ENCODE data around the gene FOXO3B.
A peak's percentile ranks its signal among the peaks of the same experiment; 100 is the strongest.
"Not testable (repeated sequence)": the region's sequence is repeated elsewhere in the genome, so short reads cannot be mapped to it uniquely, and the experiment has no call there.

The FOXO3B gene

DNA sequence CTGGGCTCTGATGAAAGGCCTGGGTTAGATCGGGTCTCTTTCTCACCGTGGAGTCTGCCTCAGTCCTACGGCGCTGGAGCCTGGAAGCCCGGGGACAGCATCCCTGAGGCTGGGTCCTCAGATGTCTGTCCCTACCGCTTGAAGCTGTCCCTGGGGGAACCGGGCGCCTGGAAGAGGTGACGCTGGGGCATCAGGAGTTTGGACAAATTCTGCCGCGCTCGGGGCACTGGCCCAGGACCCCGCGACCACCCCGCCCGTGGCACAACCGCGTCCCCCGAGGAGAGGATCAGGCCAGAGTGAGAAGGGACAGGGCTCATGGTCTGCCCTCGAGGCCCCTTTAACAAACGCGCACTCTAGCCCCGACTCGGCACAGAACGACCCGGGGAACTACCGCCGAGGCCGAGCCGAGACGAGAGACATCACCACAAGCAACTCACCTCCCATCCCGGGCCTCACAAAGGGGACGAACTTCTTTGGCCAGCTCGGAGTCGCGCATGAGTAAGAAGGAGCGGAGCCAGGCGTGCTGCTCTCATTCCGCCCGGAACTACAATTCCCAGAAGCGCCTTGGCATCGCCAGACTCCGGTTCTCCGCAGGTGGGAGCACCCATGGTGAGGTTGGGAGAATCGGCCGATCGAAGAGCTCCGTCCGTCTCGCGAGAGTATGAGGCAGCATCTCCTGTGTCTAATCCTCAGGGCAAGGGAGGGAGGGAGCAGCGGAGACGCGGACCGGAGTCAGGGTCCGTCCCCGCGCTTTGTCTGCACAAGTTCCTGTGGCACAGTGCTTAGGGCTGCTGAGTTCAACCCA lies at the start of gene FOXO3B:
TSS of gene FOXO3B (minus strand) at position 548 of the 805 bp plus-strand sequence. CDS start 663 bp downstream, outside the sequence.
- peak; percentile 57 to 66 for DNase-seq (ENCODE audit: low read depth in 2 of 2)

GRCh38 chr17:18723509-18723908 lies 41.4 kb upstream of the FOXO3B start:
- not testable (repeated sequence) for DNase-seq (ENCODE audit: low read depth in 2 of 2)

DNA sequence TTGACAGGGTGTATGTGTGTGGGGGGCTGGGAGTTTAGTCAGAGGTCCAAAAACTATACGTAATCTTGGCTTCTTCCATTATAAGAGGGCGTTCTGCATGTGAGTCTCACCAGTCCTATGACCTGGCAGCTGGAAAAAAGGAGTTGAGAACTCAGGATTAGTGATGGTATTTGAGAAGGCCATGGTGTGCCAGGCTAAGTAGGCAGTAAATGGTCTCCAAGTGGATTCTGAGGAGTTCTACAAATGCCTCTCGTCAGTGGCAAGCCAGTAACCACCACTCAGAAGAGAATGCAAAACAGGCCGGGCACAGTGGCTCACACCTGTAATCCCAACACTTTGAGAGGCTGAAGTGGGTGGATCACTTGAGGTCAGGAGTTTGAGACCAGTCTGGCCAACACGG lies 40.5 kb upstream of the FOXO3B start:
- DNase-seq (ENCODE audit: low read depth in 2 of 2) = not testable (repeated sequence)

DNA sequence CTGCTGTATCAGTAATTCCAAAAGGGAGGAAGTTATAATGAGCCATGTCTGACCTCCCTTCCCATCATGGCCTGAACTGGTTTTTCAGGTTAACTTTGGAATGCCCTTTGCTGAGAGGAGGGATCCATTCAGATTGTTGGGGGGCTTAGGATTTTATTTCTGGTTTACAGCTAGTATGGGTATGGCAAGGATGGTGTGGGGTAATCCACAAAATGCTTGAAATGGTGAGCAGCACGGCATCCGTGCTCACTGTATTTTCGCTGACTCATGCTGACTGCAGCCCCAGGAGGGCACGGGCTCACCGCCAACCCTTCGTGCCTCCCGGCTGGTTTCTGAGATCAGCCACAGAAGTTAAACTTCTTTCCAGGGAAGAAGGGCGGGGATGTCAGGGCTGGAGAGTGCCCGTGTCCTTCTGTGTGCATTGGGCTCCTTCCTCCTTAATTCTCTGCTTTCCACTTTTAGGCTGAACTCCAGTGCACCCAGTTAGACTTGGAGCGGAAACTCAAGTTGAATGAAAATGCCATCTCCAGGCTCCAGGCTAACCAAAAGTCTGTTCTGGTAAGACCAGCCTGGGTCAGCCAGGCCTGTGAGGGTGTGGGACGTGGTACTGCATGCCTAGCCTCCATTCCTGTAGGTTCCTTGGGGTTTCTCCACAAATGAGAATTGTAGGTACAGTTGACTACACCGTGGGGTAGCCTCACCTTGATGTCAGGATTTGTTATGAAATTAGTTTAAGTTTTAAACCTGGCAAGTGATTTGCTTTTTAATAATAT lies 39.8 kb upstream of the FOXO3B start:
- DNase-seq (ENCODE audit: low read depth in 2 of 2) = not testable (repeated sequence)

DNA sequence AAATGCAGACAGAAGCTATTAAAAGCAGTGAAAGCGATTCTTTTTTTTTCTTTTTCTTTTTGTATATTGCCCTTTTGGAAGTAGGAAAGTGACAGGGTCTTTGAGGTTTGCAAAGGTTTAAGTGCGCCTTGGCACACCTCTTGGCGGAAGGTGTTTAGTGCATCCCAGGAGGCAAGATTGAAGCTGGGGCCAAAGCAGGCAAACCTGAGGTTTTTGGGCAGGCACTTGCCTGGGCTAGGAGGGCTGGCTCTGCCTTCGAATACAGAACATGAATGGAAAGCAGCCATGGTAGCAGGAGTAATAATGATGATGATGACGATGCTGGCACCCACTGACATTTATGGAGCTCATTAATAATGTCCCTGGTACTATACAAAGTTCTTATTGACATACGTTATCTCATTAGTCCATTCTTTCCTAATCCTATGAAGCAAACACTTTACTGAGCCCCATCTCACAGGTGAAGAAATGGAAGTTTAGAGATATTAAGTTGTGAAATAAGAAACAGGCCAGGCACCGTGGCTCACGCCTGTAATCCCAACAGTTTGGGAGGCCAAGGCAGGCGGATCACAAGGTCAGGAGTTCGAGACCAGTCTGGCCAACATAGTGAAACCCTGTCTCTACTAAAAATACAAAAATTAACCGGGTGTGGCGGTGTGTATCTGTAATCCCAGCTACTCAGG lies 37.5 kb upstream of the FOXO3B start:
- DNase-seq (ENCODE audit: low read depth in 2 of 2) = not testable (repeated sequence)

DNA sequence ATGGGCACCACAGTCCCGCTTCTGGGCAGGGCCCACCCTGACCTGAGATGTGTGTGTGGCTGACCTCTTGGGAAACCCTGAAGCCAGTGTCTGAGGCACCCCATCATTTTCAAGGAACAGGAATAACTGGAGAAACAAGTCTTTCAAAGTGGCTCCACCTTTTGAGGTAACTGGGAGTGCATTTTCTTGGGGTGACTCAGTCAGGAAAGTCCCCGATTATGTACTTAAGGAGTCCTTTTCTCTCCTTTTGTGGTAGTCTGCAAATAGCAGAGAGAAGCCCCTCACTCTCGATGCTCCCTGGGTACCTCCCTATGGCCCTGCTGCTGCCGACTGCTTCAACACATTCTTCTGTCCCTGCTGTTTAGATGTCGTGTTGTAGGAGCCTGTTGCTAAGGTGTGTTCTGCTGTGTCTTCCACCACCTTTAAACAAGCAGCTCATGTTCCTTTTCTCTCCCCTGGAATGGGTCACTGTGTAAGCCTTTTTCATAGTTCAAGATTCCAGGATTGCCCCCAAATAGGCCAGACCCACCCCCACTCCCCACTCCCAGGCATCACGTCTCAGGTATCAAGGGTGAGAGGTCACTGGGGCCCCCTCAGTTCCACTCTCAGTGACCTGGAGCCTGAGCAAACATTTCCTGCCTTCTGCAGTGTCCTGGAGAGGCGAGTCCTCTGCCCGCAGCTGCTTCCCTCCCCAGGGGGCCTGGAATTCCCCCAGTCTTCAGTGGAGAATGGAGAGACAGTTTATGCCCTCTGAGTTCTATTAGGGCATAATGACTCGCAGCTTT lies 36.7 kb upstream of the FOXO3B start:
- DNase-seq (ENCODE audit: low read depth in 2 of 2) = not testable (repeated sequence)

DNA sequence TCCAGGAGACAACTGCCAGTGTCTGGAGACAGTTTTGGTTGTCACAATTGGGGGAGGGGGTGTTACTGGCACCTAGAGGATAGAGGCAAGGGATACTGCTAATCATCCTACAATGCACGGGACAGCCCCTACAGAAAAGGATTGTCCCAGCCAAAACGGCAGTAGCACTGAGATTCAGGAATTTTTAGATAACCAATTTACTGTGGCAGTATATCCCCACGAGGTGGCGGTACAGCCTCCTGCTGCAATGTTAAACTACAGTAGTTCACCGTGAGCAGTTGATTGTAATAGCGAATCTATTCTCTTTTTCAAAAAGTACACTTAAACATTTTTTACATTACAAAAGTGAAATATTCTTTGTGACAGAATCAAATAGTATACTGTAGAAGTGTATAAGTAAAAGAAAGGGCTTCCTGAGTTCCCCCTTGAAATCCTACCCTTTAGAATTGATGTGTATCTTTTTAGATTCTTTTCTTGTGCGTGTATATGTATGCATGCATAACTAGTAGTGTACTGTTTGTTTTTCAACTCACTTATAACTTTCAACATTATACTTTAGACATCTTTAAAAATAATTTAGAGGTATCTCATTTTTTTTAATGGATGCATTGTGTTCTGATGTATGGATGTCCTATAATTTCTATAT lies 30.4 kb upstream of the FOXO3B start:
- peak; percentile 36 to 47 for DNase-seq (ENCODE audit: low read depth in 2 of 2)

DNA sequence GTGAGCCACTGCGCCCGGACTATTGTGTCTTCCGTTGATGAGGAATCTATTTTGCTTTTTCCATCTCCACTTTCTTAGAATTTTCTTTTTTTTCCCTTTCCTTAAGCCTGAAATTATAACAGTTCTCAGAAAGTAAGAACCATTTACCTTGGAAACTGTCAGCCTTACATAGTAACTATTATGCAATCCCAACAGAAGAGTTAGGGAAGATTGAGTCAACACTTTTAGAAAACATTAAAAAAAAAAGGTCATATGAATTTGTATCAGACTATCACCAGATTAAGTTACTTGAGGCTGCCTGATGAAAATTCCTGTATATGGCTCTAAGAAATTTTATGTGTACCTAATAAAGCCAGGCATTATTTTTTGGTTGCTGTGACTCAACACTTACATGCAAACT lies 26.1 kb upstream of the FOXO3B start:
- not testable (repeated sequence) for DNase-seq (ENCODE audit: low read depth in 2 of 2)

GRCh38 chr17:18705955-18706354 lies 23.8 kb upstream of the FOXO3B start:
- DNase-seq (ENCODE audit: low read depth in 2 of 2) = not testable (repeated sequence)

DNA sequence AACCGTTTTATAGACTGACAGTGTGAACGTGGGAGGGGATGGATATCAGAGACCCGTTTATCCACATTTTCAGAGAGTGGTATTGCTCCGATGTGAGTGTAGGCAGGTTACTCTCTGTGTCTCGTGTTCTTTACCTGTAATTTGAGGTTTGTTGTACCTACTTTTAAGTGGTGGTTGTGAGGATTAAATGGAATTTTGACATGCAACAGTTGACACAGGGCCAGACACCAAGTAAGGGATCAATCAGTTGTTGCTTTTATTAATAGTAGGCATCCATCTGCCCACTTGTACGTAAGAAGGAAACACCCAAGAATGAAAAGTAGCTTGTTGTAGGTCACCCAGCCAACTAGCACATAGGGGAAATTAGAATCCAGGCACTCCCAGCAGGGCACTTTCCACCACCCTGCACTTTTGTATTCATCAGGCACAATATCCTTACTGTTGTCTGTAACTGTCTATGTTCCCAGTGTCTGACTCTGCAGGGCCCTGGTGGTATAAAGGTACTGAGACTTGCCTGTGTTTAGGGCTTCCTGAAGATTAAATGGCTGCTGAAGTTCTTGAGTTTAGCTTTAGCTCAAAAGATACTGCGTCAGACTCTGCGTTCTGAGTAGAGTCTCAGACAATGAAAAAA lies 16.5 kb upstream of the FOXO3B start:
- DNase-seq (ENCODE audit: low read depth in 2 of 2) = not testable (repeated sequence)

DNA sequence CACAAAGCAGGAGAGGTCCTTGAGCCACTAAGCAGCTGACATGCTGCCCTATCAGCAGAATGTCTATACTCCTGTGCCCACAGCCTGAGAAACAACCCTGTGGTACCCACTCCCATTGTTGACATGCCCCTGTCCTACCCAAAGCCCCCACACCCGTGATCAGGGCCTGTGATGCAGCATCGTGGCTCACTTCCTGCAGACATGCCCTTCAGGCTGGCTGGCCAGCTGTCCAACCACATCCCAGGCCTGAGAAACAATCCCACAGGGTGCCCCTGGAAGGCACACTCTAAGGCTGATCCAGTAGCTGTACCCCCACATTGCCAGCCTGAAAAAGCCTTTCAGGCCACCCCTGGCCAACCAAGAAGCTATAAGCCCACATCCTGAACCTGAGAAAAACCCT lies 13.0 kb upstream of the FOXO3B start:
- DNase-seq (ENCODE audit: low read depth in 2 of 2) = not testable (repeated sequence)

DNA sequence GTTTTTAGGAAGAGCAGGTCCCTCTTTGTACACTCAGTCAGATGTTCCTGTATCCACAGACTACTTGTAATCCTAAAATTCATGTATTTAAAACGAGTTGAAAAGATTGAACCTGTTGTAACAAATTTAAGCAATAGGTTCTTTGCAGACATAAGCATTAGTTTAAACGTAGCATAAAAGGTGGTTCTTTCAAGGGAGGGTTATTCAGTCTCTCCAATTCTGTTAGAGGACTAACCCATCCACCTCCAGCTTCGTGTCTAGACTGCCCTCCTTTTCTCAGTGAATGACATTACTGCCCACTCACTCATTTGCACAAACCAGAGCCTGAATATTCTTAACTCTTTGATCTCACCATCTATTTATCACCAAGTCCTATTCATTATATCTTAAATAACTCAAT lies 554 bp upstream of the FOXO3B start:
- DNase-seq (ENCODE audit: low read depth in 2 of 2) = not testable (repeated sequence)

DNA sequence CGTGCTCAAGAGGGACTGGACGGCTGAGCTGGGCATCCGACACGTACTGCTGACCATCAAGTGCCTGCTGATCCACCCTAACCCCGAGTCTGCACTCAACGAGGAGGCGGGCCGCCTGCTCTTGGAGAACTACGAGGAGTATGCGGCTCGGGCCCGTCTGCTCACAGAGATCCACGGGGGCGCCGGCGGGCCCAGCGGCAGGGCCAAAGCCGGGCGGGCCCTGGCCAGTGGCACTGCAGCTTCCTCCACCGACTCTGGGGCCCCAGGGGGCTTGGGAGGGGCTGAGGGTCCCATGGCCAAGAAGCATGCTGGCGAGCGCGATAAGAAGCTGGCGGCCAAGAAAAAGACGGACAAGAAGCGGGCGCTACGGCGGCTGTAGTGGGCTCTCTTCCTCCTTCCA lies 4.7 kb downstream of the FOXO3B start:
- not testable (repeated sequence) for DNase-seq (ENCODE audit: low read depth in 2 of 2)

- not testable (repeated sequence) for DNase-seq (ENCODE audit: low read depth in 2 of 2)
Observed at GRCh38 chr17:18676928-18677327, 5.2 kb downstream of the FOXO3B start.

DNA sequence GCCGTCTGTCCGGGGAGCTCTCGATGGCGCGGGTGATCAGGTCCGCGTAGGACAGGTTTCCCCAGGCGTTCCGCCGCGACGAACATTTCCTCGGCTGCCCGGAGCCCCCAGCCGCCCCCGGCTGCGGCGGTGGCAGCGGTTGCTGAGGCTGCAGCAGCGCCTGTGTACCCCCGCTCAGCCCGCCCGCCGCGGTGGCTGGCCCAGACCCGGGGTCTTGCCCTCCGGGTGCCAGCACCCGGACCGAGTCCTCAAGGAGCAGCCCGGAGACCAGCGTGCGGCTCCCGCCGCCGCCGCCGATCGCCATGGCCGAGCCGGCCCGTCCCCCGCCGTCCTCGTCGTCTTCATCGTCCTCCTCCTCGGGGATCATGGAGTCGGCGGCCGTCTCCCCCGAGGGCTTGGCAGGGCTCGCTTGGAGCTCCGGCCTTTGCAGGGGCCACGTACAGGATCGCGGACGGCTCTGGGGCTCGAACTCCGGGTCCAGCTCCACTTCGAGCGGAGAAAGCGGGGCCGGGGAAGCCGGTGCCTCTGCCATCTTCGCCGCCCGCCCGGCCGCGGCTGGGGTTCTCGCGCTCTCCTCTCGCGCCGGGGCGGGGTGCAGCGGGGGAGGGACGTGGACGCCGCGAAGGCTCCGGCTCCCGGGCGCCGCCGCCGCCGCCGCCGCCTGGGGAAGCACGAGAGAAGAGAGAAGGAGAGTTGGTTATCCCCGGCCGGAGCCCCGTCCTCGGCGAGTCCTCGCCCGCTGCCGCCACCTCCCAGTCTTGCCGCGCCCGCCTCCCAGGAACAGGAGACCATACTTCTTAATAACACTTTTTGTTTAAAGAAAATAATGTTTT lies 9.5 kb downstream of the FOXO3B start:
- DNase-seq (ENCODE audit: low read depth in 2 of 2) = not testable (repeated sequence)

- not testable (repeated sequence) for DNase-seq (ENCODE audit: low read depth in 2 of 2)
Observed at GRCh38 chr17:18668625-18669024, 13.5 kb downstream of the FOXO3B start.

DNA sequence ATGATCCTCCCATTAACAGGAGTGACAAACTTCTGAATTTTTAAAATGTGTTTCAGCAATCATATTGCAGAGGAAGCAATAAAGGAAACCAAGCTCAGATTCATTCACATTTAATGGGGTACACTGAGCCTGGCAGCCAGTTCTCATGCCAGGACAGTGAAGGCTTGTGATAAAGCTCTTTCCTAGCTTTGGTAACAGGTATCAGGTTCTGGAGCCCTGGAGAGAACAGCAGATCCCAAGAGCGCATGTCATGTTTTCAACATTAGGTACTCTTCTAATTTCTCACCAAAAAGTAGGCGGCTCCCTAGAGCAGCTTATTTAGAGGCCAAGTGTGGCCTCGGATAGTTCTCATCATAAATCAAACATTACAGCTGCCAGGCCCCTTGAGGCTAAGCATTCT lies 14.6 kb downstream of the FOXO3B start:
- DNase-seq (ENCODE audit: low read depth in 2 of 2) = not testable (repeated sequence)

- DNase-seq (ENCODE audit: low read depth in 2 of 2) = not testable (repeated sequence)
Observed at GRCh38 chr17:18666326-18666725, 15.8 kb downstream of the FOXO3B start.

DNA sequence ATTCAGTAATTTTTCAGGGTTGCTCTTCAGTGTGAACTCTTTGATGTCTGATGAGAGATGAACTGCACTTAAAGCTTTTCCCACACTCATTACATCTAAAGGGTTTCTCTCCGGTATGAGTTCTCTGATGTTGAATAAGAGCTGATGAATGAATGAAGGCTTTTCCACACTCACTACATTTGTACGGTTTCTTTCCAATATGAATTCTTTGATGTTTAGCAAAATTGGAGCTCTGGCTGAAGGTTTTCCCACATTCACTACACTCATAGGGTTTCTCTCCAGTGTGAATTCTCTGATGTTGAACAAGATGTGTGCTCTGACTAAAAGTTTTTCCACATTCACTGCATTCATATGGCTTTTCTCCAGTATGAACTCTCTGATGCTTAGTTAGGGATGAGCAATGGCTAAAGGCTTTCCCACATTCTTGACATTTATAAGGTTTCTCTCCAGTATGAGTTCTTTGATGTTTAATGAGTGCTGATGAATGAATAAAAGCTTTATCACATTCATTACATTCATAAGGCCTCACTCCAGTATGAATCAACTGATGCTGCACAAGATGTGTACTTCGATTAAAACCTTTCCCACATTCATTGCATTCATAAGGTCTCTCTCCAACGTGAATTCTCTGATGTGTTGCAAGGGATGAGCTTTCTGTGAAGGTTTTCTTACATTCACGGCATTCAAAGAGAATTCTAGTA lies 20.0 kb downstream of the FOXO3B start:
- DNase-seq (ENCODE audit: low read depth in 2 of 2) = not testable (repeated sequence)
